ENCODE data around the gene ARF6. TPM values are rescaled to one million over a fixed set of nuclear protein-coding genes. Genes with fewer than 3 reads are reported as not detected.
A peak's percentile ranks its signal among the peaks of the same experiment; 100 is the strongest.

Gene ARF6
- total and polyA plus RNA-seq, 9 of the 15 experiments (the other 6 are each of a cell fraction or from before 2014, with no cell fraction given) = 15.3 to 35.2 (median 24.9) TPM

- intact Hi-C loops (cut with micrococcal nuclease) = loop anchor here (10.0 kb wide), 3 partner anchors 107 to 667 kb away; partner anchors contain the start of genes MAP4K5 and SOS2
- H3K27ac ChIP-seq (ENCODE audit: extremely low read depth, low read depth, low read length) = peak overlapping the region; percentile 68
- ChIA-PET CTCF (ENCODE audit: low intra/inter-chr PET ratio) (interaction anchor here (0.6 kb wide), 1 partner anchor 18 kb away, joined by 3 read pairs; no protein-coding TSS in a partner anchor), POLR2A (interaction anchor here (0.7 to 1.2 kb wide), 6 partner anchors 10 to 283 kb away, joined by 3 to 4 read pairs (median 4); partner anchors contain the start of genes ARF6 and NEMF)
- WGBS (ENCODE audit: insufficient coverage, low coverage, missing lambda C conversion rate) = 1% methylated on average over 27 of the region's 57 CpGs
- H3K27me3 ChIP-seq (ENCODE audit: control insufficient read depth in 2 of 2, insufficient read depth in 2 of 2, low read length in 2 of 2) = no peaks in the 10 kb centered on the region
- H3K4me3 ChIP-seq = peak overlapping the region; percentile 57
- peak overlapping the region; percentile 65 to 90 for H3K9ac ChIP-seq (ENCODE audit: insufficient read depth in 1 of 2, low read depth in 2 of 2, low read length in 2 of 2)
- no peaks in the 10 kb centered on the region for H3K36me3 ChIP-seq (ENCODE audit: control insufficient read depth, insufficient read depth, low read length)
- no peaks in the 10 kb centered on the region for H4K20me1 ChIP-seq (replicated peaks; ENCODE audit: control insufficient read depth, insufficient read depth, low read length)
- H3K79me2 ChIP-seq (ENCODE audit: control insufficient read depth, insufficient read depth, low read length) = peaks cover 3% of the 10 kb centered on the region; the same call in 1 of the 3 replicates
- peak overlapping the region; percentile 78 for H3K4me2 ChIP-seq (ENCODE audit: insufficient read depth, low read length)
- peak; percentile 90 to 95 (median 90) for DNase-seq (ENCODE audit: extremely low read depth in 1 of 4, low spot score in 3 of 4)
- in situ Hi-C loops (cut with MboI) = loop anchor here (25.0 kb wide), 1 partner anchor 669 kb away; the partner anchor contains the start of gene MAP4K5
- BruUV-seq (replicated peaks) = no TSS peak
- FAIRE-seq = peak; percentile 82
- no peaks in the 10 kb centered on the region for H3K9me3 ChIP-seq (replicated peaks; ENCODE audit: control insufficient read depth, insufficient read depth, low read depth, low read length)
- ATAC-seq = peak; percentile 92
- H3K9me1 ChIP-seq (ENCODE audit: control insufficient read depth, insufficient read depth, low read length) = no peaks in the 10 kb centered on the region
- H3K4me1 ChIP-seq (replicated peaks in 1 of 2; ENCODE audit: control insufficient read depth in 2 of 2, insufficient read depth in 2 of 2, low read length in 2 of 2) = peaks cover 10 to 14% of the 10 kb centered on the region in 2 experiments; a peak in 4 of 5 replicates
- peak overlapping the region; percentile 91 for H2AFZ ChIP-seq (ENCODE audit: low read depth, low read length)
- TF ChIP-seq TAF9B (IDR thresholded peaks at IDR 0.05; ENCODE audit: partially characterized antibody) = peak; percentile 24
- 0 out of 2 replicates have a peak, but pooled peaks have one; percentile 15 for TF ChIP-seq REST (IDR thresholded peaks at IDR 0.05; ENCODE audit: borderline replicate concordance)
- TF ChIP-seq REST (CRISPR knock-in tag; IDR thresholded peaks at IDR 0.05; ENCODE audit: low read depth) = no peak
- peak in 1 of 2 experiments; percentile 46; a peak in 2 of 4 replicates for TF ChIP-seq RCOR1 (IDR thresholded peaks at IDR 0.05; ENCODE audit: borderline replicate concordance in 1 of 2, low read depth in 2 of 2, low read length in 2 of 2)
- peak; percentile 69 for TF ChIP-seq KDM5B (IDR thresholded peaks at IDR 0.05; ENCODE audit: insufficient replicate concordance, low read depth, low read length)
- no peak for TF ChIP-seq FOXM1 (IDR thresholded peaks at IDR 0.05; ENCODE audit: low read depth)
- no peak for TF ChIP-seq FOXM1 (CRISPR knock-in tag; IDR thresholded peaks at IDR 0.05; ENCODE audit: low read depth)
- no peak for TF ChIP-seq CEBPG (CRISPR knock-in tag; IDR thresholded peaks at IDR 0.05)
- TF ChIP-seq CEBPG (tag; conservative IDR thresholded peaks at IDR 0.05 in 1 of 2, IDR thresholded peaks at IDR 0.05 in 1 of 2) = no peak; a peak in 1 of 4 replicates
- TF ChIP-seq HDAC3 (IDR thresholded peaks at IDR 0.05; ENCODE audit: borderline replicate concordance, partially characterized antibody) = no peak
- TF ChIP-seq FOXK2 (conservative IDR thresholded peaks at IDR 0.05 in 1 of 2, IDR thresholded peaks at IDR 0.05 in 1 of 2; ENCODE audit: low read depth in 2 of 2) = peak in 1 of 2 experiments; percentile 50; a peak in 1 of 4 replicates
- TF ChIP-seq FIP1L1 (IDR thresholded peaks at IDR 0.05; ENCODE audit: low read depth, low read length, poor library complexity, severe bottlenecking) = no peak
Measured at GRCh38 chr14:49867831-49868719, 24.8 kb upstream of the ARF6 start.

Data from K562 (cell line).